CD14-positive monocyte (primary cell): Measurements from ENCODE around the gene NAXE. TPM values are rescaled to one million over a fixed set of nuclear protein-coding genes. Genes with fewer than 3 reads are reported as not detected.

Source experiments
- DNase-seq, 3 donors: peaks; one replicate each; pipeline ENCODE4 v3.0.0-alpha.2; 2011 to 2022
- H2AFZ ChIP-seq: 2 replicates; pipeline ENCODE4 v1.6.0; 2012; ENCODE audit warnings: mild to moderate bottlenecking, low read depth, low read length, inconsistent platforms; ENCODE audit not compliant: insufficient read depth, poor library complexity, severe bottlenecking
- H3K27ac ChIP-seq, 2 donors: 1 replicate in 1 of 2; 2 replicates in 1 of 2; pipeline ENCODE4 v1.5.1; 2012 to 2013; ENCODE audit warnings: low read length in 2 of 2, control low read depth in 1 of 2, inconsistent platforms in 1 of 2, low read depth in 1 of 2, mild to moderate bottlenecking in 1 of 2
- H3K27me3 ChIP-seq, 2 donors: one replicate each; pipeline versions ENCODE4 v1.6.0 to v1.6.1; 2011 to 2013; ENCODE audit warnings: low read length in 2 of 2; ENCODE audit not compliant: control insufficient read depth in 2 of 2, insufficient read depth in 2 of 2
- H3K36me3 ChIP-seq, 2 donors: replicated peaks in 1 of 2; 1 replicate in 1 of 2; 2 replicates in 1 of 2; pipeline versions ENCODE4 v1.5.1 to v1.6.1; 2012 to 2013; ENCODE audit warnings: low read length in 2 of 2, control low read depth in 1 of 2, inconsistent platforms in 1 of 2, mild to moderate bottlenecking in 1 of 2; ENCODE audit not compliant: insufficient read depth in 2 of 2, control insufficient read depth in 1 of 2
- H3K4me1 ChIP-seq, 2 donors: 1 replicate in 1 of 2; 2 replicates in 1 of 2; pipeline versions ENCODE4 v1.5.1 to v1.6.1; 2012 to 2013; ENCODE audit warnings: low read length in 2 of 2, control low read depth in 1 of 2, inconsistent platforms in 1 of 2, mild to moderate bottlenecking in 1 of 2, moderate library complexity in 1 of 2; ENCODE audit not compliant: insufficient read depth in 2 of 2, control insufficient read depth in 1 of 2
- H3K4me2 ChIP-seq: replicated peaks from 2 replicates; pipeline ENCODE3; 2012; ENCODE audit warnings: low read length, moderate library complexity, mild to moderate bottlenecking; ENCODE audit not compliant: poor library complexity, severe bottlenecking; ENCODE audit errors: extremely low read depth
- H3K4me3 ChIP-seq, 3 experiments: fragments of 200-600 bp in 1 of 3; sonication (generic) in 1 of 3; replicated peaks in 1 of 3; 1 replicate in 2 of 3; 2 replicates in 1 of 3; pipeline ENCODE4 v1.5.1; 2011 to 2013; ENCODE audit warnings: low read length in 3 of 3, mild to moderate bottlenecking in 3 of 3, control low read depth in 2 of 3, low read depth in 2 of 3, inconsistent platforms in 1 of 3, moderate library complexity in 1 of 3
- H3K79me2 ChIP-seq: 2 replicates; pipeline ENCODE4 v1.6.0; 2012; ENCODE audit warnings: mild to moderate bottlenecking, control low read depth, inconsistent platforms, low read length, moderate library complexity; ENCODE audit not compliant: insufficient read depth
- H3K9ac ChIP-seq: 2 replicates; pipeline ENCODE4 v1.6.0; 2017; ENCODE audit warnings: low read length, mild to moderate bottlenecking; ENCODE audit not compliant: insufficient read depth, poor library complexity, severe bottlenecking
- H3K9me3 ChIP-seq, 2 donors: replicated peaks in 1 of 2; 1 replicate in 1 of 2; 2 replicates in 1 of 2; pipeline versions ENCODE4 v1.5.1 to v1.6.1; 2012 to 2013; ENCODE audit warnings: low read length in 2 of 2, control low read depth in 1 of 2; ENCODE audit not compliant: control insufficient read depth in 1 of 2, insufficient read depth in 1 of 2
- H4K20me1 ChIP-seq: 2 replicates; pipeline ENCODE4 v1.6.0; 2012; ENCODE audit warnings: mild to moderate bottlenecking, low read length, control low read depth, moderate library complexity; ENCODE audit not compliant: insufficient read depth
- H3K27ac Mint-ChIP-seq, 7 donors: one replicate each; pipeline ENCODE4 v1.8.0; 2020; ENCODE audit warnings: mild to moderate bottlenecking in 7 of 7, mixed read lengths in 7 of 7, moderate library complexity in 6 of 7, inconsistent platforms in 2 of 7
- H3K27me3 Mint-ChIP-seq, 3 donors: one replicate each; pipeline ENCODE4 v1.8.0; 2021 to 2022; ENCODE audit warnings: low read depth in 3 of 3, mild to moderate bottlenecking in 3 of 3, mixed read lengths in 3 of 3, moderate library complexity in 3 of 3, inconsistent platforms in 1 of 3
- H3K36me3 Mint-ChIP-seq, 2 donors: one replicate each; pipeline ENCODE4 v1.8.0; 2020; ENCODE audit warnings: mixed read lengths in 2 of 2, inconsistent platforms in 1 of 2, mild to moderate bottlenecking in 1 of 2
- H3K4me1 Mint-ChIP-seq: one replicate; pipeline ENCODE4 v1.8.0; 2020; ENCODE audit warnings: mild to moderate bottlenecking, mixed read lengths
- H3K4me3 Mint-ChIP-seq, 2 donors: one replicate each; pipeline ENCODE4 v1.8.0; 2020; ENCODE audit warnings: mild to moderate bottlenecking in 2 of 2, mixed read lengths in 2 of 2, moderate library complexity in 1 of 2
- H3K9me3 Mint-ChIP-seq, 7 donors: one replicate each; pipeline ENCODE4 v1.8.0; 2020 to 2022; ENCODE audit warnings: mixed read lengths in 7 of 7, mild to moderate bottlenecking in 6 of 7, moderate library complexity in 6 of 7, inconsistent platforms in 2 of 7
- CTCF ChIP-seq: fragments of 200-600 bp; IDR thresholded peaks from one replicate; pipeline ENCODE4 v1.8.0; 2022; ENCODE audit warnings: antibody characterized with exemption, mild to moderate bottlenecking
- WGBS: methylation state at CpG from one replicate; pipeline ENCODE4 v1.1.5; 2013; ENCODE audit warnings: missing lambda C conversion rate; ENCODE audit not compliant: insufficient coverage; 5-methylcytosine and 5-hydroxymethylcytosine counted together
- intact Hi-C, 2 donors: fragments of 100-400 bp; cut with micrococcal nuclease; formaldehyde crosslinking; loops; one replicate each; pipeline versions ENCODE4 v1.15.0 to v1.15.1; 2023
- polyA plus RNA-seq, 3 donors: library from polyadenylated mRNA; depleted of rRNA in 1 of 3; unstranded in 2 of 3; stranded (reverse) in 1 of 3; fragments of 300-500 nt in 2 of 3; fragments of >200 nt in 1 of 3; fragmentation: Illumina TruSeq in 2 of 3; gene quantifications; 1 replicate in 2 of 3; 2 replicates in 1 of 3; pipeline ENCODE4 v1.2.3, GENCODE V29; 2012 to 2021

The NAXE gene
- polyA plus RNA-seq, 3 donors, result 23.7 to 81.7 (median 54.9) TPM

GRCh38 chr1:156619582-156619955 lies 28.0 kb downstream of the NAXE start:
- Mint-ChIP-seq H3K9me3 (peaks cover 0 to 11% (median 0%) of the 10 kb centered on the region in 7 donors), H3K4me1 (peaks cover 4% of the 10 kb centered on the region), H3K36me3 (no peaks in the 10 kb centered on the region), H3K27ac (no peak overlapping the region), H3K4me3 (peak overlapping the region in 1 of 2 donors; percentile 26), H3K27me3 (peaks cover 63 to 92% (median 69%) of the 10 kb centered on the region in 3 donors)
- Histone ChIP-seq H3K9me3 (peaks cover 0 to 8% of the 10 kb centered on the region in 2 donors), H3K79me2 (no peaks in the 10 kb centered on the region), H3K27ac (no peak overlapping the region), H3K36me3 (no peaks in the 10 kb centered on the region), H3K4me3 (no peak overlapping the region), H3K4me1 (peaks cover 6 to 11% of the 10 kb centered on the region in 2 donors), H3K4me2 (no peak overlapping the region), H3K27me3 (peaks cover 47 to 71% of the 10 kb centered on the region in 2 donors), H4K20me1 (no peaks in the 10 kb centered on the region), H2AFZ (no peak overlapping the region), H3K9ac (no peak overlapping the region)
- intact Hi-C loops, result no loop called here
- 31% methylated on average over 3 of the region's 6 CpGs for WGBS
- no peak for DNase-seq
- TF ChIP-seq CTCF, result peak; percentile 20

GRCh38 chr1:156622581-156623297 lies 31.2 kb downstream of the NAXE start:
- no peak for TF ChIP-seq CTCF
- H3K9ac ChIP-seq, result no peak overlapping the region
- Mint-ChIP-seq H3K27ac (no peak overlapping the region), H3K9me3 (peaks cover 0 to 12% (median 5%) of the 10 kb centered on the region in 7 donors), H3K4me3 (peak overlapping the region in 1 of 2 donors; percentile 81), H3K36me3 (peaks cover 0 to 2% of the 10 kb centered on the region in 2 donors), H3K27me3 (peaks cover 69 to 91% (median 82%) of the 10 kb centered on the region in 3 donors), H3K4me1 (peaks cover 10% of the 10 kb centered on the region)
- H3K36me3 ChIP-seq, result no peaks in the 10 kb centered on the region
- H3K4me3 ChIP-seq, result no peak overlapping the region
- intact Hi-C loops, result loop anchor here in 1 of 2 donors (10.0 kb wide), 1 partner anchor 52 kb away; the partner anchor contains the start of gene NES
- no peak for DNase-seq
- H3K27ac ChIP-seq, result no peak overlapping the region
- no peaks in the 10 kb centered on the region for H3K79me2 ChIP-seq
- peaks cover 0 to 8% of the 10 kb centered on the region in 2 donors for H3K9me3 ChIP-seq
- WGBS, result 100% methylated on average over 3 of the region's 6 CpGs
- H3K4me1 ChIP-seq, result peaks cover 14 to 22% of the 10 kb centered on the region in 2 donors
- no peaks in the 10 kb centered on the region for H4K20me1 ChIP-seq
- peaks cover 65 to 86% of the 10 kb centered on the region in 2 donors for H3K27me3 ChIP-seq
- H3K4me2 ChIP-seq, result no peak overlapping the region
- no peak overlapping the region for H2AFZ ChIP-seq
